ENCODE measurements around the gene SLCO3A1.
"Not testable (repeated sequence)": the region's sequence is repeated elsewhere in the genome, so short reads cannot be mapped to it uniquely, and the experiment has no call there.

SLCO3A1 gene

DNA sequence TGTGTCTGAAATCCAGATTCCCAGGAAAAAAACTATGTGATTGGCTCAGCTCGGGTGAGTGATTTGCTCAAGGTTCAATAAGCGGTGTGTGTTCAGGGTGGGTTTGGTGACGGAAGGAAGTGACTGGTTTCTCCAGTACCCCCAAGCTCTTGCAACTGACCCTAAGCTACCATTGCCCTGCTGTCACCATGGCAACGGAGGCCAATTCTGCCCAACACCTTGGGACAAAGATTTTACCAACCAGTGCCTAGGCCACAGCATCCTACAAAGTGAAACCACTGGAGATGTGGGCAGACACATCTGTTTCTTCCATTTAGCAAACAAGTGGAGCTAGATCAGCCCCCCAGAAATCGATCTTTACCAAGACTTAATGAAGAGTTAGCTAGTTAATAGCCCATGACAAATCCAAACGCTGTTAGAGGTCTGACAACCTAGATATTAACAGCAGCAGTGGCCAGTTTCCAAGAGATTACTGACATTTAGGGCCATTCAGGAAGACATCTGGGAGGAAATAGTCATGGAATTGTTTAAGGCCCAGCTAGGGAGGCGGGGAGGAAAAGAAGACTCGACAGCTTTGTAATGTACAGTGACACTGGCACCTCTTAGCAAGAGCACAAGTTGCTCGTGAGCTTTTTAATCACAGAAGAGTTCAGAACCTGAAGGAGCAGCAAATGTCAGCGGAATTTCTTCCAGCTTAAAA lies 195.9 kb downstream of the SLCO3A1 start:
- no peak for DNase-seq (ENCODE audit: low spot score)
- in situ Hi-C loops (cut with MboI; ENCODE audit: low pct_unique_long_range_greater_than_20kb, low sequenced_read_pairs, unreplicated experiment) = no loop called here
- TF ChIP-seq, protein P1, sequence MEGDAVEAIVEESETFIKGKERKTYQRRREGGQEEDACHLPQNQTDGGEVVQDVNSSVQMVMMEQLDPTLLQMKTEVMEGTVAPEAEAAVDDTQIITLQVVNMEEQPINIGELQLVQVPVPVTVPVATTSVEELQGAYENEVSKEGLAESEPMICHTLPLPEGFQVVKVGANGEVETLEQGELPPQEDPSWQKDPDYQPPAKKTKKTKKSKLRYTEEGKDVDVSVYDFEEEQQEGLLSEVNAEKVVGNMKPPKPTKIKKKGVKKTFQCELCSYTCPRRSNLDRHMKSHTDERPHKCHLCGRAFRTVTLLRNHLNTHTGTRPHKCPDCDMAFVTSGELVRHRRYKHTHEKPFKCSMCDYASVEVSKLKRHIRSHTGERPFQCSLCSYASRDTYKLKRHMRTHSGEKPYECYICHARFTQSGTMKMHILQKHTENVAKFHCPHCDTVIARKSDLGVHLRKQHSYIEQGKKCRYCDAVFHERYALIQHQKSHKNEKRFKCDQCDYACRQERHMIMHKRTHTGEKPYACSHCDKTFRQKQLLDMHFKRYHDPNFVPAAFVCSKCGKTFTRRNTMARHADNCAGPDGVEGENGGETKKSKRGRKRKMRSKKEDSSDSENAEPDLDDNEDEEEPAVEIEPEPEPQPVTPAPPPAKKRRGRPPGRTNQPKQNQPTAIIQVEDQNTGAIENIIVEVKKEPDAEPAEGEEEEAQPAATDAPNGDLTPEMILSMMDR (IDR thresholded peaks at IDR 0.05; ENCODE audit: extremely low read depth, insufficient read depth, missing control alignments) = no peak

DNA sequence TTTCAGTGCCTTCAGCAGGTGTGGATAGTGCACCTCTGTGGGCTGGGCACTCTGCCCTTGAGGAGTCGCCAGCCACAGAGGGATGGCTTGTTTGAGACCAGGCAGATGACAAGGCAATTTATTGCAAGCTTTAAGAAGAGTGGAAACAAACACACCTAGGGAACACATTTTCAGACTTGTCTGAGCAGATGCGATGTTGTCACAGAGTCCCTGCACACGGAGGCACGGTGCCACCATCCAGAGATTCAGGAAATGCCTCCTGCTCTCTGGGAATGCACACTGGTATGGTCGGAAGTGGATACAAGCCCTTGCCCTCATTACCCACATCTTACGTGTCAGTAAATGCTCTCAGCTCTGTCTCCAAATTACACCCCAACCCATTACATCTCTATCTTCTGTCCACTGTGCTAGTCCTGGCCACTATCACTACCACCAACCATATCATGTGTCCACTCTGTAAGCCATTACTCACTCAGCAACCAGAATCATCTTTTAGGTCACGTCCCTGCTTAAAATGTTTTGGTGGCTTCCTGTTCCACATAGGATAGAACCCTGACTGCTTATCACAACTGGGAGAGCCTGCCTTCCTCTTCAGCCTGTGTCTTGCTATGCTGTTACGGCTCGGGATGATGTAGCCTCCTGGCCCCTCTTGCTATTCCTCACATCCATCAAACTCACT lies 196.9 kb downstream of the SLCO3A1 start:
- no peak for DNase-seq (ENCODE audit: low spot score)
- TF ChIP-seq, protein P1 (IDR thresholded peaks at IDR 0.05; ENCODE audit: extremely low read depth, insufficient read depth, missing control alignments) = no peak
- in situ Hi-C loops (cut with MboI; ENCODE audit: low pct_unique_long_range_greater_than_20kb, low sequenced_read_pairs, unreplicated experiment) = no loop called here

DNA sequence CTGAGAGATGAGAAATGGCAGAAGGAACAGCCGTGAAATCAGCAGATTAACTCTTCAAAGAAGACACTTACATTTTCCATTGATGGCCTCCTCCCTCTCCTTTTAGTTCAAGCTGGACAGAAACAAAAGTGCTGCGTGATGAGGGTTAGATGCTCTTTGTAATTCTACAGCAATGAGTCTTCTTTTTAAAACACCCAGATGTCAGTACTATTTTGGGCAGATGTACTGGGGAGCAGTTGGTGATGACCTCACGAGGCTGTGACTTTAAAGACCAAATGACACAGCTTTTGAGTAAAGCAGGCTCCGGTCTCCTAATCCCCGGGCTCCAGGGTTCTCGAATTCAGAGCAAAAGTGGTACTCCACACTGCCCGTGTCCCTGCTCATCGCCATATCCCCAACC lies 198.2 kb downstream of the SLCO3A1 start:
- in situ Hi-C loops (cut with MboI; ENCODE audit: low pct_unique_long_range_greater_than_20kb, low sequenced_read_pairs, unreplicated experiment) = no loop called here
- TF ChIP-seq, protein P1 (IDR thresholded peaks at IDR 0.05; ENCODE audit: extremely low read depth, insufficient read depth, missing control alignments) = no peak
- DNase-seq (ENCODE audit: low spot score) = no peak

DNA sequence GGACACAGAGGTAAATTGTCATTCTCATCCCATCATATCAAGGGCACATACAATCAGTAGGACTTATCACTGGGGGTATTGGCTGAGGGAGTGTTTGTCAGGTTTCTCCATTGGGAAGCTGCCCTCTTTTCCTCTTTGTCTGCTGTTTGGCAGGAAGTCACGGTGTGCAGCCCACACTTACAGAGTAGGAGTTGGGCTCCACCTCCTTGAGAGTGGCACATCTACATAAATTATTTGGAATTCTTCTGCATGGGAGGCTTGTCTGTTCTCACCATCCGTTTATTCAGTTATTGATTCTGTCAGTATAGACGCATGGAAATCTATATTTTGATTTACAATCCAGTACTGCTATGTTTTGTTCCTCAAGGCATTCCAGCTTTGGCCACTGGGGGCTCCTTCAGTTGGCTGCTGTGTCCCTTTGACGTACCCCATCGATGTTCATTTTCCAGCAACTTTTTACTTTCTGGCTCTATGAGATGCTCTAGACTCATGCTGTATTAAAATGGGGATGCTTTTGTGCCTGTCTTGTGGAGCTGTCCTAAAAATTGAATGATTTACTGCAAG lies 200.3 kb downstream of the SLCO3A1 start:
- TF ChIP-seq, protein P1 (IDR thresholded peaks at IDR 0.05; ENCODE audit: extremely low read depth, insufficient read depth, missing control alignments) = no peak
- no peak for DNase-seq (ENCODE audit: low spot score)
- in situ Hi-C loops (cut with MboI; ENCODE audit: low pct_unique_long_range_greater_than_20kb, low sequenced_read_pairs, unreplicated experiment) = no loop called here

DNA sequence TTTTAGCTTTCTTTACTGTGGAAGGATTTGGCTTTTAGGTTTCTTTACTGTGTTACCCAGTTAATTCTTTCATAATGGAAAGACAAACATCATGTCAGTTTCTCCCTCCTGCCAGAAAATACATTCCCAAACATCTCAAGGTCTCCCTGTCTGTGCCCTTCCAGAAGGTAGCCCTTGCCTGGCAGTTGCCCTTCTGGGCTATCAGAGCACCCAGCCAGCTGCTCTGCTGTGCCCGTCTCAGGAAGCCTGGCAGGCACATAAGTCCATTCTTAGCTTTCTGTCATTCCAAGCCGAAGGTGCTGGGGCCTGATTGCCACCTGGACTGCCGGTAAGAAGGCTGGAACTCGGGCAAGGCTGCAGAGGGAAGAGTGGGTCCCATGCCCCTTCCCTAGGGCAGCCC lies 203.4 kb downstream of the SLCO3A1 start:
- in situ Hi-C loops (cut with MboI; ENCODE audit: low pct_unique_long_range_greater_than_20kb, low sequenced_read_pairs, unreplicated experiment) = no loop called here
- DNase-seq (ENCODE audit: low spot score) = no peak
- TF ChIP-seq, protein P1 (IDR thresholded peaks at IDR 0.05; ENCODE audit: extremely low read depth, insufficient read depth, missing control alignments) = no peak

DNA sequence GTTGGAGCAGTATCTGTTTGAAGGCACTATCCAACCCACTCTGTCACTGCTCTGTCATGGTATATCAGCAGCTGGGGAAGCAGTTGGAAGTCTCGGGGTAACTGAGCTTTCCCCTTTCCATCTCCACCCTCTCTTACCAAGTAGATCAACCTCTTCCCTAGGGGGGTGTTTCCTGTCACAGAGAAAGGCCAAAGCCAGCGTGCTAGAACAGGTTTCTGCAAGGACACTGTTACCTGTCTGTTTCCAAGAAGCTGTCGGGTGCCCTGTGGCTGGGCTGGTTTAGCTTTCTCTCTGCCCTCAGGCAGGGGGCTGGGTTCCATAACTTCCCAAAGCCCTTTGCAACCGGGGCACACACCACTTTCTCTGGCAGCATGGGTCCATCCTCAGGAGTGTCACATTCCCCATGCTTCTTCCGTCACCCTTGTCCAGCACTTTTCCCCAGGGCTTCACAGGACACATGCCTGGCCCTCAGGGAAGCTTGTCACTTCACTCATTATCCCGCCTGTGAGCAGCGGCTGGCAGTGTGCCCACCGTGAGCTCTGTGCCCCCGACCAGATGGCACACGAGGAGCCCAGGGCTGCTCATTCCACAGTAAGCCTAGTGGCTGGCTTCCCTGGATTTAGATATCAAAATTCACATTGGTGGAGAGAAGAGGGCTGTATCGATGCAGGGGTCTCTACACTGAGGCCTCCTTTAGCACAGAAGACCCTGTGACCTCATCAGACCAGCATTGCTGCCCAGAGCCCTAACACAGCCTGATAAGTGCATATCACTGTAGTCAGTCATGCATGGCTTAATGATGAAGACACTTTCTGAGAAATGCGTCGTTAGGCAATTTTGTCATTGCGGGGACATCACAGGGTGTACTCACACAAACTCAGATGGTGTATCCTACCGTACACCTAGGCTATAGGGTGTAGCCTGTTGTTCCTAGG lies 205.8 kb downstream of the SLCO3A1 start:
- TF ChIP-seq, protein P1 (IDR thresholded peaks at IDR 0.05; ENCODE audit: extremely low read depth, insufficient read depth, missing control alignments) = no peak
- DNase-seq (ENCODE audit: low spot score) = no peak
- in situ Hi-C loops (cut with MboI; ENCODE audit: low pct_unique_long_range_greater_than_20kb, low sequenced_read_pairs, unreplicated experiment) = no loop called here

DNA sequence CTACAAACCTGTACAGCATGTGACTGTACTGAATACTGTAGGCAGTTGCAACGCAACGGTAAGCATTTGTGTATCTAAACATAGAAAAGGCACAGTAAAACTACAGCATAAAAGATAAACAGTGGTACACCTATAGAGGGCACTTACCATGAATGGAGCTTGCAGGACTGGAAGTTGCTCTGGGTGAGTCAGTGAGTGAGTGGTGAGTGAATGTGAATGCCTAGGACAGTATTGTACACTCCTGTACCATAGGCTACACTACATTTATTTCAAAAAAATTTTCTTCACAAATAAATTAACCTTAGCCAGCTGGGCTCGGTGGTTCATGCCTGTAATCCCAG lies 206.4 kb downstream of the SLCO3A1 start:
- in situ Hi-C loops (cut with MboI; ENCODE audit: low pct_unique_long_range_greater_than_20kb, low sequenced_read_pairs, unreplicated experiment); DNase-seq (ENCODE audit: low spot score): not testable (repeated sequence)

All from GM13977 (cell line).